Duodenal mucosa (tissue), 2 donors: ENCODE results near the gene FAM236B.
"Not testable (repeated sequence)": the region's sequence is repeated elsewhere in the genome, so short reads cannot be mapped to it uniquely, and the experiment has no call there.

ENCODE experiments used
- H3K27ac ChIP-seq: one replicate; pipeline ENCODE4 v1.7.0; 2013; ENCODE audit warnings: low read depth, low read length
- H3K27me3 ChIP-seq, 2 donors: one replicate each; pipeline ENCODE4 v1.7.0; 2013; ENCODE audit warnings: low read length in 2 of 2, control low read depth in 1 of 2; ENCODE audit not compliant: insufficient read depth in 2 of 2, control insufficient read depth in 1 of 2
- H3K36me3 ChIP-seq, 2 donors: one replicate each; pipeline ENCODE4 v1.7.0; 2013; ENCODE audit warnings: low read length in 2 of 2, control low read depth in 1 of 2; ENCODE audit not compliant: insufficient read depth in 2 of 2, control insufficient read depth in 1 of 2
- H3K4me1 ChIP-seq, 2 donors: one replicate each; pipeline ENCODE4 v1.7.0; 2013; ENCODE audit warnings: low read length in 2 of 2, control low read depth in 1 of 2; ENCODE audit not compliant: insufficient read depth in 2 of 2, control insufficient read depth in 1 of 2
- H3K4me3 ChIP-seq, 2 donors: one replicate each; pipeline ENCODE4 v1.7.0; 2013; ENCODE audit warnings: low read length in 2 of 2, low read depth in 1 of 2
- H3K9ac ChIP-seq, 2 donors: one replicate each; pipeline ENCODE4 v1.7.0; 2013; ENCODE audit warnings: low read length in 2 of 2, low read depth in 1 of 2
- H3K9me3 ChIP-seq, 2 donors: one replicate each; pipeline ENCODE4 v1.7.0; 2013; ENCODE audit warnings: low read length in 2 of 2, control low read depth in 1 of 2; ENCODE audit not compliant: control insufficient read depth in 1 of 2

Gene FAM236B

GRCh38 chrX:72782560-72782959 lies at the start of gene FAM236B:
Gene FAM236B, minus strand, starts transcription at chrX:72782660. Its CDS starts 100 bp downstream, at chrX:72782560.
- not testable (repeated sequence) for H3K4me3 ChIP-seq, H3K9ac ChIP-seq, H3K27me3 ChIP-seq, H3K4me1 ChIP-seq, H3K9me3 ChIP-seq, H3K36me3 ChIP-seq, H3K27ac ChIP-seq

- not testable (repeated sequence) for H3K27ac ChIP-seq, H3K4me1 ChIP-seq, H3K9ac ChIP-seq, H3K9me3 ChIP-seq, H3K27me3 ChIP-seq, H3K36me3 ChIP-seq, H3K4me3 ChIP-seq
Observed at GRCh38 chrX:72830701-72831100, 48.2 kb upstream of the FAM236B start.

- not testable (repeated sequence) for H3K4me3 ChIP-seq, H3K9me3 ChIP-seq, H3K36me3 ChIP-seq, H3K4me1 ChIP-seq, H3K9ac ChIP-seq, H3K27ac ChIP-seq, H3K27me3 ChIP-seq
Observed at GRCh38 chrX:72808110-72808509, 25.6 kb upstream of the FAM236B start, which contains the start of gene FAM236D. Gene FAM236D, minus strand, starts transcription at chrX:72808210. Its CDS starts 100 bp downstream, at chrX:72808110.

GRCh38 chrX:72790390-72790789 lies 7.9 kb upstream of the FAM236B start:
- not testable (repeated sequence) for H3K9ac ChIP-seq, H3K36me3 ChIP-seq, H3K9me3 ChIP-seq, H3K27me3 ChIP-seq, H3K4me1 ChIP-seq, H3K4me3 ChIP-seq, H3K27ac ChIP-seq

- H3K27me3 ChIP-seq, H3K4me3 ChIP-seq, H3K36me3 ChIP-seq, H3K4me1 ChIP-seq, H3K9me3 ChIP-seq, H3K27ac ChIP-seq, H3K9ac ChIP-seq: not testable (repeated sequence)
Observed at GRCh38 chrX:72788142-72788541, 5.7 kb upstream of the FAM236B start.

- not testable (repeated sequence) for H3K4me3 ChIP-seq, H3K4me1 ChIP-seq, H3K9me3 ChIP-seq, H3K36me3 ChIP-seq, H3K27ac ChIP-seq, H3K9ac ChIP-seq, H3K27me3 ChIP-seq
Observed at GRCh38 chrX:72783964-72784363, 1.5 kb upstream of the FAM236B start.

GRCh38 chrX:72783365-72783936 lies 991 bp upstream of the FAM236B start:
- H3K4me1 ChIP-seq, H3K27me3 ChIP-seq, H3K4me3 ChIP-seq, H3K9ac ChIP-seq, H3K36me3 ChIP-seq, H3K27ac ChIP-seq, H3K9me3 ChIP-seq: not testable (repeated sequence)

- H3K36me3 ChIP-seq, H3K9me3 ChIP-seq, H3K27me3 ChIP-seq, H3K4me3 ChIP-seq, H3K9ac ChIP-seq, H3K4me1 ChIP-seq, H3K27ac ChIP-seq: not testable (repeated sequence)
Observed at GRCh38 chrX:72778146-72778545, 4.3 kb downstream of the FAM236B start.

GRCh38 chrX:72777467-72777790 lies 5.0 kb downstream of the FAM236B start:
- H3K36me3 ChIP-seq, H3K9me3 ChIP-seq, H3K27me3 ChIP-seq, H3K4me3 ChIP-seq, H3K9ac ChIP-seq, H3K4me1 ChIP-seq, H3K27ac ChIP-seq: not testable (repeated sequence)

GRCh38 chrX:72776653-72777466 lies 5.6 kb downstream of the FAM236B start, which contains the start of gene DMRTC1B:
Gene DMRTC1B, plus strand, starts transcription at chrX:72776890. Its CDS starts 68,246 bp downstream, at chrX:72845136.
- not testable (repeated sequence) for H3K27ac ChIP-seq, H3K4me3 ChIP-seq, H3K9me3 ChIP-seq, H3K36me3 ChIP-seq, H3K9ac ChIP-seq, H3K27me3 ChIP-seq, H3K4me1 ChIP-seq
